Gastroesophageal sphincter (tissue), 4 donors: ENCODE measurements around the gene CLIP2. TPM values are rescaled to one million over a fixed set of nuclear protein-coding genes. Genes with fewer than 3 reads are reported as not detected.
"Not testable (repeated sequence)": the region's sequence is repeated elsewhere in the genome, so short reads cannot be mapped to it uniquely, and the experiment has no call there.

Source experiments
- ATAC-seq: fragments of 150-250 bp; one replicate; pipeline ENCODE4 v1.9.1; 2016; ENCODE audit warnings: mild to moderate bottlenecking, moderate library complexity
- H3K27ac ChIP-seq, 4 donors: fragments of 200-600 bp; sonication (generic) in 3 of 4; 1 replicate in 3 of 4; 2 replicates in 1 of 4; pipeline ENCODE4 v1.5.1; 2016 to 2019
- H3K27me3 ChIP-seq: fragments of 200-600 bp; sonication (generic); one replicate; pipeline ENCODE4 v1.5.1; 2019
- H3K36me3 ChIP-seq, 2 donors: fragments of 200-600 bp; sonication (generic); one replicate each; pipeline ENCODE4 v1.5.1; 2019; ENCODE audit warnings: control low read depth in 1 of 2
- H3K4me1 ChIP-seq, 3 donors: fragments of 200-600 bp; sonication (generic); 1 replicate in 2 of 3; 2 replicates in 1 of 3; pipeline ENCODE4 v1.5.1; 2016 to 2019; ENCODE audit warnings: control low read depth in 2 of 3
- H3K4me3 ChIP-seq, 2 donors: fragments of 200-600 bp; sonication (generic); one replicate each; pipeline ENCODE4 v1.5.1; 2019; ENCODE audit warnings: mild to moderate bottlenecking in 1 of 2, moderate library complexity in 1 of 2
- H3K9me3 ChIP-seq, 3 donors: fragments of 200-600 bp; sonication (generic); one replicate each; pipeline ENCODE4 v1.5.1; 2017 to 2019; ENCODE audit warnings: control low read depth in 2 of 3
- CTCF ChIP-seq, 4 experiments: fragments of 200-600 bp in 2 of 4; fragments of 450-650 bp in 2 of 4; sonication (generic) in 1 of 4; IDR thresholded peaks; one replicate each; pipeline ENCODE4 v1.5.1; 2017 to 2019; ENCODE audit warnings: antibody characterized with exemption in 4 of 4, mild to moderate bottlenecking in 2 of 4, moderate library complexity in 2 of 4
- EP300 ChIP-seq: sonication (generic); formaldehyde crosslinking; IDR thresholded peaks from one replicate; pipeline ENCODE4 v1.6.1; 2017; ENCODE audit warnings: antibody characterized with exemption, mild to moderate bottlenecking
- POLR2A ChIP-seq, 2 donors: fragments of 450-650 bp; IDR thresholded peaks; one replicate each; pipeline ENCODE4 v1.6.1; 2017; ENCODE audit warnings: antibody characterized with exemption in 2 of 2, mild to moderate bottlenecking in 2 of 2, moderate library complexity in 1 of 2
- POLR2AphosphoS5 ChIP-seq: sonication (generic); formaldehyde crosslinking; IDR thresholded peaks from one replicate; pipeline ENCODE4 v1.6.1; 2017; ENCODE audit warnings: antibody characterized with exemption
- WGBS, 2 donors: methylation state at CpG; one replicate each; pipeline ENCODE4 v1.1.5; 2018; ENCODE audit warnings: low coverage in 1 of 2; 5-methylcytosine and 5-hydroxymethylcytosine counted together
- total RNA-seq, 4 donors: library from RNA; depleted of rRNA; stranded (reverse); fragments of >200 nt; gene quantifications; one replicate each; pipeline ENCODE4 v1.1.0, GENCODE V29; 2016

Gene CLIP2
- total RNA-seq, 4 donors from 2014 or later, result 23.0 to 50.7 (median 35.5) TPM

- Histone ChIP-seq H3K4me1 (peaks cover 0 to 22% (median 0%) of the 10 kb centered on the region in 3 donors), H3K27ac (peak overlapping the region in 3 of 4 donors; percentile 39 to 75 (median 41)), H3K36me3 (peaks cover 0 to 53% of the 10 kb centered on the region in 2 donors)
- TF ChIP-seq CTCF (IDR thresholded peaks at IDR 0.05), result peak in 1 of 4 experiments; percentile 52
- WGBS, 2 donors, result 40 to 50% methylated on average over 2 to 3 of the region's 3 CpGs
- peak; percentile 80 for ATAC-seq
- H3K27me3 ChIP-seq, H3K9me3 ChIP-seq, H3K4me3 ChIP-seq: not testable (repeated sequence)
Observed at GRCh38 chr7:74394601-74395000, 105.4 kb downstream of the CLIP2 start.

- H3K36me3 ChIP-seq, result peaks cover 0 to 53% of the 10 kb centered on the region in 2 donors
- 68 to 100% methylated on average over 1 to 4 of the region's 4 CpGs for WGBS, 2 donors
- no peaks in the 10 kb centered on the region for H3K27me3 ChIP-seq
- H3K9me3 ChIP-seq, result no peaks in the 10 kb centered on the region
- ATAC-seq, result no peak
- peaks cover 0 to 22% (median 0%) of the 10 kb centered on the region in 3 donors for H3K4me1 ChIP-seq
- H3K27ac ChIP-seq, result no peak overlapping the region
- TF ChIP-seq POLR2AphosphoS5 (no peak), CTCF (IDR thresholded peaks at IDR 0.05) (no peak), EP300 (no peak), POLR2A (IDR thresholded peaks at IDR 0.05) (no peak)
- no peak overlapping the region for H3K4me3 ChIP-seq
Observed at GRCh38 chr7:74395745-74396311, 106.6 kb downstream of the CLIP2 start.

- no peak for ATAC-seq
- WGBS, 2 donors, result 87% methylated on average over 4 of the region's 11 CpGs; no CpG with 5 or more reads in 1 of the 2 donors
- no peak for TF ChIP-seq POLR2AphosphoS5
- TF ChIP-seq EP300, result no peak
- no peak for TF ChIP-seq POLR2A (IDR thresholded peaks at IDR 0.05)
- no peak for TF ChIP-seq CTCF (IDR thresholded peaks at IDR 0.05)
- H3K9me3 ChIP-seq, result no peaks in the 10 kb centered on the region
- H3K4me3 ChIP-seq, result no peak overlapping the region
- peaks cover 0 to 22% (median 0%) of the 10 kb centered on the region in 3 donors for H3K4me1 ChIP-seq
- peaks cover 0 to 60% of the 10 kb centered on the region in 2 donors for H3K36me3 ChIP-seq
- no peak overlapping the region for H3K27ac ChIP-seq
- no peaks in the 10 kb centered on the region for H3K27me3 ChIP-seq
Observed at GRCh38 chr7:74396993-74397392, 107.8 kb downstream of the CLIP2 start.

GRCh38 chr7:74398426-74398825 is 109.2 kb downstream of the CLIP2 start:
- H3K27me3 ChIP-seq, result no peaks in the 10 kb centered on the region
- no peak for ATAC-seq
- H3K4me3 ChIP-seq, result no peak overlapping the region
- TF ChIP-seq POLR2AphosphoS5 (no peak), POLR2A (IDR thresholded peaks at IDR 0.05) (no peak), EP300 (no peak), CTCF (IDR thresholded peaks at IDR 0.05) (no peak)
- no peaks in the 10 kb centered on the region for H3K9me3 ChIP-seq
- H3K27ac ChIP-seq, result no peak overlapping the region
- 100% methylated on average over 3 of the region's 8 CpGs; no CpG with 5 or more reads in 1 of the 2 donors for WGBS, 2 donors
- H3K4me1 ChIP-seq, result peaks cover 0 to 14% (median 0%) of the 10 kb centered on the region in 3 donors
- peaks cover 0 to 70% of the 10 kb centered on the region in 2 donors for H3K36me3 ChIP-seq

- no peak for TF ChIP-seq EP300
- no peak for TF ChIP-seq POLR2AphosphoS5
- no peak for TF ChIP-seq CTCF (IDR thresholded peaks at IDR 0.05)
- TF ChIP-seq POLR2A (IDR thresholded peaks at IDR 0.05), result no peak
- Histone ChIP-seq H3K27me3 (no peaks in the 10 kb centered on the region), H3K27ac (no peak overlapping the region), H3K4me1 (peaks cover 0 to 8% (median 0%) of the 10 kb centered on the region in 3 donors), H3K9me3 (no peaks in the 10 kb centered on the region), H3K4me3 (no peak overlapping the region), H3K36me3 (peaks cover 0 to 76% of the 10 kb centered on the region in 2 donors)
- 97 to 100% methylated on average over 3 to 5 of the region's 6 CpGs for WGBS, 2 donors
- no peak for ATAC-seq
Observed at GRCh38 chr7:74399006-74399405, 109.8 kb downstream of the CLIP2 start.
